HepG2 (cell line): ENCODE results near the gene GLYAT. TPM values are rescaled to one million over a fixed set of nuclear protein-coding genes. Genes with fewer than 3 reads are reported as not detected.

Experiments used
- BCL6 ChIP-seq: IDR thresholded peaks from 2 replicates; pipeline ENCODE4 v1.6.1; 2016; ENCODE audit warnings: missing genetic modification reagents, missing compliant biosample characterization
- BHLHE40 ChIP-seq: IDR thresholded peaks from 2 replicates; pipeline ENCODE4 v1.6.1; 2011; ENCODE audit warnings: low read length, improper control_type of control experiment
- CBX2 ChIP-seq, 2 experiments: fragments of 200-600 bp in 1 of 2; sonication (generic); formaldehyde crosslinking in 1 of 2; IDR thresholded peaks; 2 replicates each; pipeline versions ENCODE4 v1.7.0 to v1.8.1; 2018 to 2022; ENCODE audit warnings: low read depth in 2 of 2, low read length in 1 of 2, mild to moderate bottlenecking in 1 of 2, missing genetic modification reagents in 1 of 2
- EEA1 ChIP-seq: sonication (generic); formaldehyde crosslinking; IDR thresholded peaks from 2 replicates; pipeline ENCODE4 v1.5.1; 2020; ENCODE audit warnings: mild to moderate bottlenecking, missing genetic modification reagents, borderline replicate concordance
- FOXO1 ChIP-seq: sonication (generic); formaldehyde crosslinking; IDR thresholded peaks from 2 replicates; pipeline ENCODE4 v1.4.0; 2020; ENCODE audit warnings: missing genetic modification reagents
- IRF9 ChIP-seq: sonication (generic); formaldehyde crosslinking; IDR thresholded peaks from 2 replicates; pipeline ENCODE4 v1.8.0; 2022; ENCODE audit warnings: missing genetic modification reagents, mild to moderate bottlenecking, borderline replicate concordance
- ISL2 ChIP-seq: sonication (generic); formaldehyde crosslinking; IDR thresholded peaks from 2 replicates; pipeline ENCODE4 v1.5.0; 2020; ENCODE audit warnings: missing genetic modification reagents
- KDM5A ChIP-seq: fragments of 200-600 bp; sonication (generic); IDR thresholded peaks from 2 replicates; pipeline ENCODE4 v1.7.0; 2018; ENCODE audit warnings: antibody characterized with exemption, mild to moderate bottlenecking, low read length, borderline replicate concordance
- PREB ChIP-seq: sonication (generic); formaldehyde crosslinking; IDR thresholded peaks from 2 replicates; pipeline ENCODE4 v1.4.0; 2020; ENCODE audit warnings: missing genetic modification reagents
- PRPF4 ChIP-seq: fragments of 200-400 bp; formaldehyde crosslinking; IDR thresholded peaks from 2 replicates; pipeline ENCODE4 v1.6.1; 2016; ENCODE audit warnings: low read length, low read depth; ENCODE audit not compliant: poor library complexity, severe bottlenecking
- REXO4 ChIP-seq: sonication (generic); formaldehyde crosslinking; IDR thresholded peaks from 2 replicates; pipeline ENCODE4 v1.8.0; 2022; ENCODE audit warnings: missing genetic modification reagents, mild to moderate bottlenecking, borderline replicate concordance
- SP5 ChIP-seq: IDR thresholded peaks from 2 replicates; pipeline ENCODE4 v1.6.1; 2016; ENCODE audit warnings: low read depth, borderline replicate concordance
- SRSF1 ChIP-seq: fragments of 200-400 bp; formaldehyde crosslinking; optimal IDR thresholded peaks from 2 replicates; pipeline ENCODE3; 2017; ENCODE audit warnings: mild to moderate bottlenecking, low read depth, low read length, moderate library complexity
- TAF15 ChIP-seq: fragments of 200-400 bp; formaldehyde crosslinking; IDR thresholded peaks from one replicate; pipeline ENCODE4 v1.6.1; 2018; ENCODE audit warnings: mild to moderate bottlenecking, low read depth, low read length; ENCODE audit not compliant: poor library complexity, severe bottlenecking
- TBP ChIP-seq: sonication (generic); formaldehyde crosslinking; IDR thresholded peaks from 2 replicates; pipeline ENCODE4 v1.5.0; 2020; ENCODE audit warnings: missing genetic modification reagents
- WIZ ChIP-seq: sonication (generic); formaldehyde crosslinking; IDR thresholded peaks from 2 replicates; pipeline ENCODE4 v1.5.1; 2020; ENCODE audit warnings: mild to moderate bottlenecking, missing genetic modification reagents
- ZNF142 ChIP-seq: sonication (generic); formaldehyde crosslinking; IDR thresholded peaks from 2 replicates; pipeline ENCODE4 v1.4.0; 2020; ENCODE audit warnings: missing genetic modification reagents
- ZNF160 ChIP-seq: sonication (generic); formaldehyde crosslinking; IDR thresholded peaks from 2 replicates; pipeline ENCODE4 v1.8.0; 2022; ENCODE audit warnings: mild to moderate bottlenecking, inconsistent platforms, missing genetic modification reagents
- ZNF607 ChIP-seq: sonication (generic); formaldehyde crosslinking; IDR thresholded peaks from 2 replicates; pipeline ENCODE4 v1.5.1; 2020; ENCODE audit warnings: missing genetic modification reagents, mild to moderate bottlenecking, borderline replicate concordance
- ZNF619 ChIP-seq: sonication (generic); formaldehyde crosslinking; IDR thresholded peaks from 2 replicates; pipeline ENCODE4 v1.4.0; 2020; ENCODE audit warnings: mild to moderate bottlenecking, missing genetic modification reagents
- ZNF776 ChIP-seq: sonication (generic); formaldehyde crosslinking; IDR thresholded peaks from 2 replicates; pipeline ENCODE4 v1.4.0; 2020; ENCODE audit warnings: mild to moderate bottlenecking, missing genetic modification reagents
- polyA plus RNA-seq, 8 experiments: library from polyadenylated mRNA; depleted of rRNA in 3 of 8; stranded (reverse) in 7 of 8; unstranded in 1 of 8; fragments of >200 nt; fragmentation: Illumina TruSeq in 4 of 8; extraction: Trizol in 4 of 8; gene quantifications; 2 replicates each; pipeline versions ENCODE4 v1.2.1 to v1.2.3, GENCODE V29; 2011 to 2016; ENCODE audit warnings: low read depth in 4 of 8, missing spikeins in 1 of 8, mixed read lengths in 1 of 8; ENCODE audit not compliant: insufficient read depth in 1 of 8
- total RNA-seq, 5 experiments: library from RNA; depleted of rRNA; stranded (reverse); fragments of >200 nt; fragmentation: Illumina TruSeq; extraction: Trizol; gene quantifications; 2 replicates each; pipeline ENCODE4 v1.2.3, GENCODE V29; 2016; ENCODE audit warnings: low read depth in 1 of 5

The GLYAT gene
- total and polyA plus RNA-seq, 2 of the 13 experiments (the other 11 are each of a cell fraction or from before 2014, with no cell fraction given) = not detected

- no peak for TF ChIP-seq ZNF776
- no peak for TF ChIP-seq CBX2 (IDR thresholded peaks at IDR 0.05; ENCODE audit: low read depth, low read length)
- TF ChIP-seq CBX2 (CRISPR knock-in tag; IDR thresholded peaks at IDR 0.05; ENCODE audit: low read depth) = no peak
- TF ChIP-seq IRF9 (CRISPR knock-in tag) = no peak
- TF ChIP-seq BCL6 = peak; percentile 61
- TF ChIP-seq PRPF4 = no peak
- TF ChIP-seq FOXO1 (CRISPR knock-in tag) = peak; percentile 41; the same call in 1 of the 2 replicates
- no peak for TF ChIP-seq ZNF619 (CRISPR knock-in tag)
- no peak for TF ChIP-seq REXO4
- no peak for TF ChIP-seq ZNF607 (CRISPR knock-in tag)
- no peak for TF ChIP-seq KDM5A
- no peak for TF ChIP-seq PREB (CRISPR knock-in tag)
- no peak for TF ChIP-seq TBP
- no peak for TF ChIP-seq ZNF160 (CRISPR knock-in tag)
- no peak for TF ChIP-seq EEA1 (CRISPR knock-in tag)
- TF ChIP-seq ISL2 = peak; percentile 74
- TF ChIP-seq TAF15 = no peak
- TF ChIP-seq SP5 (CRISPR knock-in tag) = 0 out of 2 replicates have a peak, but pooled peaks have one; percentile 27
- TF ChIP-seq ZNF142 = no peak
- no peak for TF ChIP-seq BHLHE40
- TF ChIP-seq WIZ (CRISPR knock-in tag) = no peak
- TF ChIP-seq SRSF1 = no peak
These were observed 30.8 kb upstream of the GLYAT start (continued) for GRCh38 chr11:58762284-58763119.
